T-helper 2 cell (primary cell): ENCODE results near the gene CTNND1.
A peak's percentile ranks its signal among the peaks of the same experiment; 100 is the strongest.
"Not testable (repeated sequence)": the region's sequence is repeated elsewhere in the genome, so short reads cannot be mapped to it uniquely, and the experiment has no call there.

Experiments
- DNase-seq, 5 experiments: peaks; one replicate each; pipeline versions ENCODE4 v3.0.0 to v3.0.0-alpha.2; 2012 to 2022
- total RNA-seq, 2 donors: gene quantifications; one replicate each; lab custom pipeline; 2026; lab: John Stamatoyannopoulos, UW

Gene CTNND1
- total RNA-seq: 2.4 to 7.2 reads per million in 2 donors

- no peak for DNase-seq
Measured at GRCh38 chr11:57761301-57762234, at the start of gene CTNND1. Gene CTNND1 (plus strand): TSS chr11:57761802. CDS start chr11:57791479, 29,677 bp downstream.

GRCh38 chr11:57712256-57713150 lies 49.1 kb upstream of the CTNND1 start, which contains the start of gene TMX2:
Gene TMX2 (plus strand): TSS chr11:57712593. CDS start chr11:57712619, 26 bp downstream.
- peak; percentile 73 to 99 (median 86) for DNase-seq

- DNase-seq: no peak
Measured at GRCh38 chr11:57713835-57714234, 47.8 kb upstream of the CTNND1 start.

- DNase-seq: not testable (repeated sequence)
Measured at GRCh38 chr11:57716726-57717125, 44.9 kb upstream of the CTNND1 start.

- no peak for DNase-seq
Measured at GRCh38 chr11:57727185-57727584, 34.4 kb upstream of the CTNND1 start.

- no peak for DNase-seq
Measured at GRCh38 chr11:57728829-57729228, 32.8 kb upstream of the CTNND1 start.

GRCh38 chr11:57729479-57729878 lies 32.1 kb upstream of the CTNND1 start:
- no peak for DNase-seq

GRCh38 chr11:57732661-57733060 lies 28.9 kb upstream of the CTNND1 start:
- no peak for DNase-seq

GRCh38 chr11:57735619-57736298 lies 25.8 kb upstream of the CTNND1 start:
- DNase-seq: no peak

- DNase-seq: peak; percentile 70 to 98 (median 92)
Measured at GRCh38 chr11:57741132-57742086, 20.2 kb upstream of the CTNND1 start, which contains the start of gene SELENOH. Gene SELENOH (plus strand): TSS chr11:57741491. CDS start chr11:57741596, 105 bp downstream.

GRCh38 chr11:57742087-57742452 lies 19.5 kb upstream of the CTNND1 start:
- no peak for DNase-seq

- no peak for DNase-seq
Measured at GRCh38 chr11:57744357-57744756, 17.2 kb upstream of the CTNND1 start.

- DNase-seq: no peak
Measured at GRCh38 chr11:57745206-57745605, 16.4 kb upstream of the CTNND1 start.

- DNase-seq: no peak
Measured at GRCh38 chr11:57746920-57747319, 14.7 kb upstream of the CTNND1 start.

GRCh38 chr11:57751176-57751575 lies 10.4 kb upstream of the CTNND1 start:
- DNase-seq: no peak

GRCh38 chr11:57751676-57752253 lies 9.8 kb upstream of the CTNND1 start, which contains the start of gene BTBD18:
Gene BTBD18 (minus strand): TSS chr11:57751819. CDS start chr11:57751188, 631 bp downstream.
- DNase-seq: peak in 1 of 5 experiments; percentile 27

GRCh38 chr11:57752954-57753353 lies 8.6 kb upstream of the CTNND1 start:
- no peak for DNase-seq

GRCh38 chr11:57758174-57758573 lies 3.4 kb upstream of the CTNND1 start:
- DNase-seq: no peak

- DNase-seq: no peak
Measured at GRCh38 chr11:57762235-57762861, 746 bp downstream of the CTNND1 start.

GRCh38 chr11:57763568-57763967 lies 2.0 kb downstream of the CTNND1 start:
- DNase-seq: no peak
